Esophagus squamous epithelium (tissue), 5 donors: ENCODE results near the gene GP1BB. TPM values are rescaled to one million over a fixed set of nuclear protein-coding genes. Genes with fewer than 3 reads are reported as not detected.

Source experiments
- DNase-seq: peaks from one replicate; lab custom pipeline; 2025; lab: John Stamatoyannopoulos, UW
- H3K27ac ChIP-seq, 4 donors: fragments of 200-600 bp; sonication (generic); one replicate each; pipeline ENCODE4 v1.5.1; 2016 to 2019; ENCODE audit warnings: mild to moderate bottlenecking in 1 of 4
- H3K27me3 ChIP-seq, 4 donors: fragments of 200-600 bp; sonication (generic); 1 replicate in 3 of 4; 2 replicates in 1 of 4; pipeline versions ENCODE4 v1.5.1 to v1.6.0; 2017 to 2021; ENCODE audit warnings: antibody characterized with exemption in 1 of 4
- H3K36me3 ChIP-seq, 3 donors: fragments of 200-600 bp; sonication (generic); one replicate each; pipeline ENCODE4 v1.5.1; 2016 to 2019
- H3K4me1 ChIP-seq, 3 donors: fragments of 200-600 bp; sonication (generic); one replicate each; pipeline ENCODE4 v1.5.1; 2017 to 2019
- H3K4me3 ChIP-seq, 4 donors: fragments of 200-600 bp; sonication (generic); 1 replicate in 3 of 4; 2 replicates in 1 of 4; pipeline ENCODE4 v1.5.1; 2016 to 2019; ENCODE audit warnings: mild to moderate bottlenecking in 2 of 4, moderate library complexity in 1 of 4
- H3K9me3 ChIP-seq, 3 donors: fragments of 200-600 bp; sonication (generic); one replicate each; pipeline ENCODE4 v1.5.1; 2016 to 2019
- CTCF ChIP-seq, 6 experiments: fragments of 450-650 bp in 4 of 6; fragments of 200-600 bp in 2 of 6; sonication (generic) in 2 of 6; IDR thresholded peaks; one replicate each; pipeline ENCODE4 v1.5.1; 2016 to 2019; ENCODE audit warnings: antibody characterized with exemption in 6 of 6, mild to moderate bottlenecking in 4 of 6, moderate library complexity in 4 of 6
- POLR2A ChIP-seq, 4 donors: fragments of 450-650 bp; IDR thresholded peaks; one replicate each; pipeline ENCODE4 v1.6.1; 2017; ENCODE audit warnings: antibody characterized with exemption in 4 of 4, mild to moderate bottlenecking in 4 of 4, moderate library complexity in 3 of 4
- WGBS, 2 donors: methylation state at CpG; one replicate each; pipeline ENCODE4 v1.1.5; 2018; 5-methylcytosine and 5-hydroxymethylcytosine counted together
- intact Hi-C: fragments of 100-400 bp; cut with DNase I; formaldehyde crosslinking; loops from one replicate; pipeline ENCODE4 v1.15.0; 2022
- total RNA-seq, 4 donors: library from RNA; depleted of rRNA; stranded (reverse); fragments of >200 nt; gene quantifications; one replicate each; pipeline ENCODE4 v1.1.0, GENCODE V29; 2016
- donor health status: DM: yes; HTN: yes; CAD: no.

Gene GP1BB
- total RNA-seq, 4 donors from 2014 or later = 4.8 to 40.0 (median 9.7) TPM

- DNase-seq = no peak
- TF ChIP-seq CTCF (IDR thresholded peaks at IDR 0.05) = no peak
- no peak for TF ChIP-seq POLR2A (IDR thresholded peaks at IDR 0.05)
- Histone ChIP-seq H3K4me1 (no peaks in the 10 kb centered on the region), H3K36me3 (no peaks in the 10 kb centered on the region), H3K27me3 (peaks cover 0 to 53% (median 0%) of the 10 kb centered on the region in 4 donors), H3K27ac (no peak overlapping the region), H3K9me3 (no peaks in the 10 kb centered on the region), H3K4me3 (no peak overlapping the region)
- WGBS, 2 donors = 65 to 71% methylated on average over 4 to 9 of the region's 15 CpGs
- intact Hi-C loops = no loop called here
Observed at GRCh38 chr22:19748991-19749664, 25.8 kb downstream of the GP1BB start.

- no peaks in the 10 kb centered on the region for H3K36me3 ChIP-seq
- 68 to 81% methylated on average over 9 to 10 of the region's 12 CpGs for WGBS, 2 donors
- intact Hi-C loops = no loop called here
- peaks cover 0 to 2% (median under 1%) of the 10 kb centered on the region in 3 donors for H3K4me1 ChIP-seq
- H3K27ac ChIP-seq = no peak overlapping the region
- H3K4me3 ChIP-seq = no peak overlapping the region
- no peak for TF ChIP-seq CTCF (IDR thresholded peaks at IDR 0.05)
- no peak for TF ChIP-seq POLR2A (IDR thresholded peaks at IDR 0.05)
- no peaks in the 10 kb centered on the region for H3K9me3 ChIP-seq
- H3K27me3 ChIP-seq = peaks cover under 1 to 61% (median 6%) of the 10 kb centered on the region in 4 donors
- no peak for DNase-seq
Observed at GRCh38 chr22:19749876-19750275, 26.5 kb downstream of the GP1BB start.

GRCh38 chr22:19750507-19751490 is 27.5 kb downstream of the GP1BB start:
- WGBS, 2 donors = 52 to 67% methylated on average over 12 to 19 of the region's 27 CpGs
- H3K27me3 ChIP-seq = peaks cover 6 to 70% (median 14%) of the 10 kb centered on the region in 4 donors

GRCh38 chr22:19751497-19752245 is 28.3 kb downstream of the GP1BB start:
- no peak overlapping the region for H3K27ac ChIP-seq
- no peaks in the 10 kb centered on the region for H3K9me3 ChIP-seq
- intact Hi-C loops = no loop called here
- TF ChIP-seq POLR2A (IDR thresholded peaks at IDR 0.05) = no peak
- no peak for TF ChIP-seq CTCF (IDR thresholded peaks at IDR 0.05)
- H3K36me3 ChIP-seq = no peaks in the 10 kb centered on the region
- peaks cover 6 to 78% (median 21%) of the 10 kb centered on the region in 4 donors for H3K27me3 ChIP-seq
- H3K4me1 ChIP-seq = peaks cover 14 to 20% (median 18%) of the 10 kb centered on the region in 3 donors
- 92% methylated on average over 4 of the region's 14 CpGs; no CpG with 5 or more reads in 1 of the 2 donors for WGBS, 2 donors
- DNase-seq = no peak
- no peak overlapping the region for H3K4me3 ChIP-seq

More at GRCh38 chr22:19750507-19751490, 27.5 kb downstream of the GP1BB start:
- Histone ChIP-seq H3K9me3 (no peaks in the 10 kb centered on the region), H3K27ac (no peak overlapping the region), H3K4me3 (no peak overlapping the region), H3K36me3 (no peaks in the 10 kb centered on the region), H3K4me1 (peaks cover 6 to 11% (median 9%) of the 10 kb centered on the region in 3 donors)
- TF ChIP-seq POLR2A (IDR thresholded peaks at IDR 0.05) (no peak), CTCF (IDR thresholded peaks at IDR 0.05) (no peak)
- no peak for DNase-seq
- intact Hi-C loops = no loop called here
